HEK293 (cell line): ENCODE results near the gene SLC7A6.

ENCODE experiments used
- GLI4 ChIP-seq: fragments of 450-650 bp; formaldehyde crosslinking; IDR thresholded peaks from 2 replicates; pipeline ENCODE4 v1.5.1; 2016; ENCODE audit warnings: missing biosample characterization, missing genetic modification characterization
- HOXA7 ChIP-seq: sonication (generic); formaldehyde crosslinking; IDR thresholded peaks from 2 replicates; pipeline ENCODE4 v1.8.1; 2022; ENCODE audit warnings: missing genetic modification reagents, borderline replicate concordance
- HOXD13 ChIP-seq: sonication (generic); formaldehyde crosslinking; IDR thresholded peaks from 2 replicates; pipeline ENCODE4 v1.8.0; 2022; ENCODE audit warnings: missing genetic modification reagents, borderline replicate concordance
- IKZF3 ChIP-seq: fragments of 450-650 bp; IDR thresholded peaks from 2 replicates; pipeline ENCODE4 v1.5.0; 2018; ENCODE audit warnings: missing biosample characterization, mild to moderate bottlenecking, missing genetic modification characterization, moderate library complexity
- KLF9 ChIP-seq: fragments of 450-650 bp; formaldehyde crosslinking; IDR thresholded peaks from 2 replicates; pipeline ENCODE4 v1.5.1; 2016; ENCODE audit warnings: missing biosample characterization, missing genetic modification characterization, low read depth
- PRDM6 ChIP-seq: fragments of 450-650 bp; formaldehyde crosslinking; IDR thresholded peaks from 2 replicates; pipeline ENCODE4 v1.5.1; 2017; ENCODE audit warnings: missing biosample characterization, missing genetic modification characterization
- REPIN1 ChIP-seq: fragments of 450-650 bp; formaldehyde crosslinking; IDR thresholded peaks from 2 replicates; pipeline ENCODE4 v1.5.1; 2017; ENCODE audit warnings: missing biosample characterization, missing genetic modification characterization, low read depth
- SCRT1 ChIP-seq: fragments of 450-650 bp; formaldehyde crosslinking; IDR thresholded peaks from 2 replicates; pipeline ENCODE4 v1.5.1; 2016; ENCODE audit warnings: missing biosample characterization, missing genetic modification characterization, borderline replicate concordance
- TCF7L2 ChIP-seq: IDR thresholded peaks from 2 replicates; pipeline ENCODE4 v1.6.1; 2011; ENCODE audit warnings: low read depth, mild to moderate bottlenecking, inconsistent platforms, low read length, moderate library complexity, borderline replicate concordance
- YY2 ChIP-seq: fragments of 450-650 bp; formaldehyde crosslinking; IDR thresholded peaks from 2 replicates; pipeline ENCODE4 v1.5.1; 2016; ENCODE audit warnings: missing biosample characterization, missing genetic modification characterization
- ZBTB44 ChIP-seq: fragments of 450-650 bp; IDR thresholded peaks from 2 replicates; pipeline ENCODE4 v1.5.1; 2018; ENCODE audit warnings: missing biosample characterization, mild to moderate bottlenecking, missing genetic modification characterization
- ZFHX2 ChIP-seq: fragments of 450-650 bp; formaldehyde crosslinking; conservative IDR thresholded peaks from 2 replicates; pipeline ENCODE4 v1.5.1; 2016; ENCODE audit warnings: missing biosample characterization, missing genetic modification characterization
- ZNF114 ChIP-seq: fragments of 450-650 bp; formaldehyde crosslinking; IDR thresholded peaks from 2 replicates; pipeline ENCODE4 v1.5.0; 2017; ENCODE audit warnings: missing biosample characterization, missing genetic modification characterization
- ZNF132 ChIP-seq: fragments of 450-650 bp; formaldehyde crosslinking; IDR thresholded peaks from 2 replicates; pipeline ENCODE4 v1.5.1; 2017; ENCODE audit warnings: missing biosample characterization, missing genetic modification characterization, borderline replicate concordance
- ZNF138 ChIP-seq: fragments of 450-650 bp; formaldehyde crosslinking; IDR thresholded peaks from 2 replicates; pipeline ENCODE4 v1.5.1; 2016; ENCODE audit warnings: missing biosample characterization, missing genetic modification characterization, borderline replicate concordance
- ZNF140 ChIP-seq: fragments of 450-650 bp; formaldehyde crosslinking; IDR thresholded peaks from 2 replicates; pipeline ENCODE4 v1.5.1; 2016; ENCODE audit warnings: missing biosample characterization, missing genetic modification characterization
- ZNF169 ChIP-seq: fragments of 450-650 bp; formaldehyde crosslinking; IDR thresholded peaks from 2 replicates; pipeline ENCODE4 v1.5.1; 2016; ENCODE audit warnings: missing biosample characterization, missing genetic modification characterization
- ZNF174 ChIP-seq: fragments of 450-650 bp; formaldehyde crosslinking; IDR thresholded peaks from 2 replicates; pipeline ENCODE4 v1.5.0; 2017; ENCODE audit warnings: missing biosample characterization, mild to moderate bottlenecking, missing genetic modification characterization
- ZNF2 ChIP-seq: fragments of 450-650 bp; formaldehyde crosslinking; IDR thresholded peaks from 2 replicates; pipeline ENCODE4 v1.5.1; 2016; ENCODE audit warnings: missing biosample characterization, missing genetic modification characterization
- ZNF280C ChIP-seq: fragments of 450-650 bp; formaldehyde crosslinking; IDR thresholded peaks from 2 replicates; pipeline ENCODE4 v1.5.1; 2016; ENCODE audit warnings: missing biosample characterization, missing genetic modification characterization
- ZNF37A ChIP-seq: fragments of 450-650 bp; IDR thresholded peaks from 2 replicates; pipeline ENCODE4 v1.5.1; 2018; ENCODE audit warnings: missing biosample characterization, missing genetic modification characterization
- ZNF473 ChIP-seq: fragments of 450-650 bp; formaldehyde crosslinking; IDR thresholded peaks from 2 replicates; pipeline ENCODE4 v1.5.1; 2017; ENCODE audit warnings: missing biosample characterization, missing genetic modification characterization
- ZNF561 ChIP-seq: fragments of 450-650 bp; IDR thresholded peaks from 2 replicates; pipeline ENCODE4 v1.5.1; 2018; ENCODE audit warnings: missing biosample characterization, missing genetic modification characterization, borderline replicate concordance
- ZNF571 ChIP-seq: fragments of 450-650 bp; formaldehyde crosslinking; IDR thresholded peaks from 2 replicates; pipeline ENCODE4 v1.5.0; 2017; ENCODE audit warnings: missing biosample characterization, missing genetic modification characterization
- ZNF600 ChIP-seq: fragments of 450-650 bp; formaldehyde crosslinking; IDR thresholded peaks from 2 replicates; pipeline ENCODE4 v1.5.1; 2016; ENCODE audit warnings: missing biosample characterization, missing genetic modification characterization
- ZNF610 ChIP-seq: fragments of 450-650 bp; formaldehyde crosslinking; IDR thresholded peaks from 2 replicates; pipeline ENCODE4 v1.5.1; 2016; ENCODE audit warnings: missing biosample characterization, missing genetic modification characterization, borderline replicate concordance
- ZNF626 ChIP-seq: fragments of 450-650 bp; sonication (Bioruptor Pico); formaldehyde crosslinking; IDR thresholded peaks from 2 replicates; pipeline ENCODE4 v1.5.1; 2018; ENCODE audit warnings: missing biosample characterization, missing genetic modification characterization, inconsistent platforms
- ZNF629 ChIP-seq: fragments of 450-650 bp; formaldehyde crosslinking; IDR thresholded peaks from 2 replicates; pipeline ENCODE4 v1.5.1; 2017; ENCODE audit warnings: missing biosample characterization, missing genetic modification characterization
- ZNF645 ChIP-seq: fragments of 450-650 bp; formaldehyde crosslinking; IDR thresholded peaks from 2 replicates; pipeline ENCODE4; 2016; ENCODE audit warnings: missing biosample characterization, missing genetic modification characterization
- ZNF692 ChIP-seq: fragments of 450-650 bp; formaldehyde crosslinking; IDR thresholded peaks from 2 replicates; pipeline ENCODE4 v1.5.1; 2016; ENCODE audit warnings: missing biosample characterization, missing genetic modification characterization
- ZNF776 ChIP-seq: fragments of 450-650 bp; formaldehyde crosslinking; IDR thresholded peaks from 2 replicates; pipeline ENCODE4 v1.5.0; 2017; ENCODE audit warnings: missing biosample characterization, missing genetic modification characterization, borderline replicate concordance
- ZSCAN23 ChIP-seq: fragments of 450-650 bp; formaldehyde crosslinking; IDR thresholded peaks from 2 replicates; pipeline ENCODE4 v1.5.1; 2016; ENCODE audit warnings: missing biosample characterization, missing genetic modification characterization
- ZSCAN30 ChIP-seq: fragments of 450-650 bp; IDR thresholded peaks from 2 replicates; pipeline ENCODE4 v1.5.1; 2018; ENCODE audit warnings: missing biosample characterization, mild to moderate bottlenecking, missing genetic modification characterization, moderate library complexity

The SLC7A6 gene

GRCh38 chr16:68237243-68238028 is 26.9 kb upstream of the SLC7A6 start (continued):
- TF ChIP-seq ZBTB44 (tag by site-specific recombination) (no peak), ZNF776 (tag by site-specific recombination) (no peak), TCF7L2 (no peak), ZNF626 (tag by site-specific recombination) (no peak), YY2 (tag by site-specific recombination) (no peak), ZNF140 (tag by site-specific recombination) (no peak), PRDM6 (tag by site-specific recombination) (no peak), ZNF692 (tag by site-specific recombination) (peak; percentile 60), ZNF610 (0 out of 2 replicates have a peak, but pooled peaks have one; percentile 42), ZNF114 (tag by site-specific recombination) (no peak), IKZF3 (tag by site-specific recombination) (peak; percentile 69), HOXD13 (no peak), REPIN1 (tag by site-specific recombination) (no peak), ZNF600 (no peak), ZSCAN30 (no peak; the same call in 1 of the 2 replicates), HOXA7 (CRISPR knock-in tag) (no peak), ZNF645 (tag by site-specific recombination) (no peak), GLI4 (tag by site-specific recombination) (no peak), ZNF280C (tag by site-specific recombination) (no peak), SCRT1 (tag by site-specific recombination) (peak; percentile 91), ZNF169 (tag by site-specific recombination) (no peak), ZNF174 (tag by site-specific recombination) (no peak), ZNF2 (tag by site-specific recombination) (no peak), ZSCAN23 (tag by site-specific recombination) (no peak), ZNF132 (no peak), ZNF571 (tag by site-specific recombination) (no peak), ZNF561 (0 out of 2 replicates have a peak, but pooled peaks have one; percentile 26), ZNF37A (tag by site-specific recombination) (no peak), ZNF473 (tag by site-specific recombination) (no peak), ZFHX2 (tag by site-specific recombination) (peak; percentile 82), KLF9 (peak; percentile 90), ZNF138 (tag by site-specific recombination) (no peak), ZNF629 (peak; percentile 80)
